ENCODE data around the gene CLSTN1. TPM values are rescaled to one million over a fixed set of nuclear protein-coding genes. Genes with fewer than 3 reads are reported as not detected.
A peak's percentile ranks its signal among the peaks of the same experiment; 100 is the strongest.
"Not testable (repeated sequence)": the region's sequence is repeated elsewhere in the genome, so short reads cannot be mapped to it uniquely, and the experiment has no call there.

Gene CLSTN1
- polyA plus RNA-seq, 6 donors from 2014 or later = 11.1 to 31.9 (median 15.0) TPM

DNA sequence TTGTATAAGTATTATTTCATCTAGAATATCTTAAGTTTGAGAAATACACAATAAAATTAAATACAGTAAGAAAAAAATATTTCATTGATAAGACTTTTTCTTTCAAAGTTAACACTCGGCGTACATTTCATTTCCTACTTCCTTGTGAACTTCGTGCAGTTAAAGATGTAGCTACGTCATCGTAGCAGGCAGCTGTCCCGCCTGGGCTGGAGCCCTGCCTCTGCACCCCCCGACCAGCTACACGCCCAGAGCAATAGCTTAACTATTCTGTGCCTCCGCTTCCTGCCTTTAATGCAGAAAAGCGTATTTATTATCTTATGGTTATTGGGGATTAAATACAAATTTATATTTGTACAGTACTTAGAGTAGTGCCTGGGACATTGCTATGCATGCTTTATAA, 53.5 kb downstream of the CLSTN1 start:
- DNase-seq (no peak), ATAC-seq (ENCODE audit: low read depth in 2 of 2) (no peak)
- Mint-ChIP-seq H3K36me3 (no peaks in the 10 kb centered on the region), H3K9me3 (no peaks in the 10 kb centered on the region), H3K27me3 (no peaks in the 10 kb centered on the region), H3K27ac (no peak overlapping the region), H3K4me1 (peaks cover 4 to 10% (median 8%) of the 10 kb centered on the region in 3 donors), H3K4me3 (no peak overlapping the region)

DNA sequence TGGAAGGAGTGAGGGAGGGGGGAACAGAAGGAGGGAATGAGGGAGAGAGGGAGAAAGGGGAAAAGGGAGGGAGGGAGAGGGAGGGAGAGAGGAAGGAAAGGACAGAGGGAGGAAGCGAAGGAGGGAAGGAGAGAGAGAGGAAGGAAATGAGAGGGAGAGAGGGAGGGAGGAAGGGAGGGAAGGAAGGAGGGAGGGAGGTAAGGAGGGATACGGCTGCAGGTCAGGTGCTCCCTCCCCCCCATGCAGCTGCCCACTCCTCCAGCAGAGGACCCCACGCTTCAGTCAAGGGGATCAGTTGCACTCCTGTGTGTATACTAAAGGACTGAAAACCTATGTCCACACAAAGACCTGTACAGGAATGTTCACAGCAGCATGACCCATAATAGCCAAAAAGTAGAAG, 54.8 kb downstream of the CLSTN1 start:
- peak overlapping the region in 2 of 6 donors; percentile 79 to 94 for H3K27ac Mint-ChIP-seq
- ATAC-seq (ENCODE audit: low read depth in 2 of 2) = no peak

DNA sequence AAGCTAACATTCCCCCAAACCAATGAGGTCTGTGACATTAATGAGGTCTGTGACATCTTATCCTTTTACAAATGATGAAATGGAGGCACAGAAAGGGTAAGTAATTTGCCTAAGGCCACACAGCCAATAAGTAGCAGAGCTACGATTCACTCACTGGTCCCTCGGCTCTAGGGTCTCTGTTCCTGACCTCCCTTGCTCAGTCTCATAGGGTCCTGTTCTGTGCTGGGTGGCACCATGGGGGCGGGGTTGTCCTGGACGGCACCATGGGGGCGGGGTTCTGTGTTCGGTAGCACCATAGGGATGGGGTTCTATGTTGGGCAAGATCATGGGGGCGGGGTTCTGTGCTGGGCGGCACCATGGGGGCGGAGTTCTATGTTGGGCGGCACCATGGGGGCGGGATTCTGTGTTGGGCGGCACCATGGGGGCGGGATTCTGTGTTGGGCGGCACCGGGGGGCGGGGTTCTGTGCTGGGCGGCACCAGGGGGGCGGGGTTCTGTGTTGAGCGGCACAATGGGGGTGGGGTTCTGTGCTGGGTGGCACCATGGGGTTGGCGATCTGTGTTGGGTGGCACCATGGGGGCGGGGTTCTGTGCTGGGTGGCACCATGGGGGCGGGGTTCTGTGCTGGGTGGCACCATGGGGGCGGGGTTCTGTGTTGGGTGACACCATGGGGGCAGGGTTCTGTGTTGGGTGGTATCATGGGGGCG, 55.6 kb downstream of the CLSTN1 start:
- Mint-ChIP-seq H3K27me3 (no peaks in the 10 kb centered on the region), H3K4me3 (no peak overlapping the region), H3K36me3 (no peaks in the 10 kb centered on the region), H3K4me1 (peaks cover 6 to 21% (median 10%) of the 10 kb centered on the region in 3 donors), H3K9me3 (no peaks in the 10 kb centered on the region), H3K27ac (peak overlapping the region in 2 of 6 donors; percentile 70 to 82)
- ATAC-seq (ENCODE audit: low read depth in 2 of 2) (no peak), DNase-seq (no peak)

More for the DNA sequence above, 54.8 kb downstream of the CLSTN1 start:
- Mint-ChIP-seq H3K4me3 (no peak overlapping the region), H3K4me1 (peaks cover 5 to 19% (median 6%) of the 10 kb centered on the region in 3 donors), H3K36me3 (no peaks in the 10 kb centered on the region), H3K9me3 (no peaks in the 10 kb centered on the region), H3K27me3 (no peaks in the 10 kb centered on the region)
- no peak for DNase-seq

- H3K27me3 Mint-ChIP-seq = no peaks in the 10 kb centered on the region
- DNase-seq = no peak
- peaks cover 6 to 21% (median 13%) of the 10 kb centered on the region in 3 donors for H3K4me1 Mint-ChIP-seq
- no peaks in the 10 kb centered on the region for H3K36me3 Mint-ChIP-seq
- no peaks in the 10 kb centered on the region for H3K9me3 Mint-ChIP-seq
- no peak for ATAC-seq (ENCODE audit: low read depth in 2 of 2)
- H3K4me3 Mint-ChIP-seq = peak overlapping the region in 1 of 8 donors; percentile 47
- peak overlapping the region in 2 of 6 donors; percentile 54 to 63 for H3K27ac Mint-ChIP-seq
Measured at GRCh38 chr1:9766759-9767442, 56.9 kb downstream of the CLSTN1 start.

DNA sequence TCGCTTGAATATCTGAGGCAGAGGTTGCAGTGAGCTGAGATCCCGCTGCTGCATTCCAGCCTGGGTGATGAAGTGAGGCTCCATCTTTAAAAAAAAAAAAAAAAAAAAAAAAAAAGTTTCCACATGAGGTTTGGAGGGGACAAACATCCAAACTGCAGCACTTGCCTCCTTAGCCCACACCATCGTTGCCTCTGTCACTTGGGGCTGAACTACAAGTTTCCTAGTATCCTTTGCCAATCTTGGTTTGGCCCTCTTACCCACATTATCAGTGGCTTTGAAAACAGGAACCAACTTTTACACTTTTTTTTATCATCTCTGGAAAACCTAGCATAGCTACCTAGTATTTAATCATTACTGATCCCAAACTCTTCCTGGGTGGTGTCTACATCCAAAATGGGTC, 59.2 kb downstream of the CLSTN1 start:
- ATAC-seq (ENCODE audit: low read depth in 2 of 2) (no peak), DNase-seq (no peak)
- Mint-ChIP-seq H3K27ac (no peak overlapping the region), H3K4me1 (peaks cover 15 to 25% (median 23%) of the 10 kb centered on the region in 3 donors), H3K4me3 (no peak overlapping the region), H3K27me3 (no peaks in the 10 kb centered on the region), H3K9me3 (no peaks in the 10 kb centered on the region), H3K36me3 (no peaks in the 10 kb centered on the region)

DNA sequence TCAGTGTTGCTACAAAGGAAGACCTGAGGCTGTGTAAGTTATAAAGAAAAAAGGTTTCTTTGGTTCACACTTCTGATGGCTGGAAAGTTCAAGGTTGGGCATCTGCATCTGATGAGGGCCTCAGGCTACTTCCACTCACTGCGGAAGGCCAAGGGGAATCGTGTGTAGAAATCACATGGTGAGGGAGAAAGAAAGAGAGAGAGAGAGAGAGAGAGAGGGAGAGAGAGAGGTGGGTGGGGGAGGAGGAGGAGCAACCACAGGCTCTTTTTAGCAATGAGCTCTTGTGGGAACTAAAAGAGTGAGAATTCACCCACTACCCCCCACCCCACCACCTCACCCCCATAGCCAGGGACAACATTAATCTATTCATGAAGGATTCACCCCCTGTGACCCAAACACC, 59.9 kb downstream of the CLSTN1 start:
- H3K36me3 Mint-ChIP-seq = no peaks in the 10 kb centered on the region
- no peaks in the 10 kb centered on the region for H3K27me3 Mint-ChIP-seq
- no peak for DNase-seq
- peak overlapping the region in 1 of 6 donors; percentile 39 for H3K27ac Mint-ChIP-seq
- H3K4me3 Mint-ChIP-seq = no peak overlapping the region
- no peak for ATAC-seq (ENCODE audit: low read depth in 2 of 2)
- H3K9me3 Mint-ChIP-seq = no peaks in the 10 kb centered on the region
- H3K4me1 Mint-ChIP-seq = peaks cover 15 to 23% (median 22%) of the 10 kb centered on the region in 3 donors

DNA sequence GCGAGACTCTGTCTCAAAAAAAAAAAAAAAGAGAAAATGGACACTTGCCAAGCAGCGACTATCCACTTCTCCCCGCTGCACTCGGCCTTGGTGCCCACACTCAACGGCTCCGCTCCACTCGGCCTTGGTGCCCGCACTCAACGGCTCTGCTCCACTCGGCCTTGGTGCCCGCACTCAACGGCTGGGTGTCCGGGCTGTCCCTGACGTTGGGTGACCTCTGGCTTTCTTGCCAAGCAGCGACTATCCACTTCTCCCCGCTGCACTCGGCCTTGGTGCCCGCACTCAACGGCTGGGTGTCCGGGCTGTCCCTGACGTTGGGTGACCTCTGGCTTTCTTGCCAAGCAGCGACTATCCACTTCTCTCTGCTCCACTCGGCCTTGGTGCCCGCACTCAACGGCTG, 61.3 kb downstream of the CLSTN1 start:
- peaks cover 9 to 23% (median 17%) of the 10 kb centered on the region in 3 donors for H3K4me1 Mint-ChIP-seq
- not testable (repeated sequence) for ATAC-seq (ENCODE audit: low read depth in 2 of 2)

GRCh38 chr1:9761855-9762254, 61.9 kb downstream of the CLSTN1 start:
- ATAC-seq (ENCODE audit: low read depth in 2 of 2) = no peak
- DNase-seq = no peak
- H3K9me3 Mint-ChIP-seq = no peaks in the 10 kb centered on the region
- H3K27ac Mint-ChIP-seq = peak overlapping the region in 2 of 6 donors; percentile 30 to 61
- H3K4me3 Mint-ChIP-seq = no peak overlapping the region
- H3K4me1 Mint-ChIP-seq = peaks cover 9 to 23% (median 16%) of the 10 kb centered on the region in 3 donors
- H3K27me3 Mint-ChIP-seq = no peaks in the 10 kb centered on the region
- H3K36me3 Mint-ChIP-seq = no peaks in the 10 kb centered on the region

More for the DNA sequence above, 61.3 kb downstream of the CLSTN1 start:
- not testable (repeated sequence) for H3K9me3 Mint-ChIP-seq, H3K4me3 Mint-ChIP-seq, H3K27me3 Mint-ChIP-seq, H3K36me3 Mint-ChIP-seq, DNase-seq
- H3K27ac Mint-ChIP-seq = peak overlapping the region in 1 of 6 donors; percentile 59

- H3K27me3 Mint-ChIP-seq = no peaks in the 10 kb centered on the region
- H3K27ac Mint-ChIP-seq = peak overlapping the region in 1 of 6 donors; percentile 32
- peaks cover 9 to 27% (median 15%) of the 10 kb centered on the region in 3 donors for H3K4me1 Mint-ChIP-seq
- DNase-seq (no peak), ATAC-seq (ENCODE audit: low read depth in 2 of 2) (no peak)
- no peaks in the 10 kb centered on the region for H3K9me3 Mint-ChIP-seq
- no peak overlapping the region for H3K4me3 Mint-ChIP-seq
- H3K36me3 Mint-ChIP-seq = no peaks in the 10 kb centered on the region
Measured at GRCh38 chr1:9760824-9761223, 62.9 kb downstream of the CLSTN1 start.

GRCh38 chr1:9759939-9760338, 63.8 kb downstream of the CLSTN1 start:
- no peak for ATAC-seq (ENCODE audit: low read depth in 2 of 2)
- Mint-ChIP-seq H3K27ac (peak overlapping the region in 2 of 6 donors; percentile 15 to 41), H3K36me3 (no peaks in the 10 kb centered on the region), H3K9me3 (no peaks in the 10 kb centered on the region), H3K4me3 (no peak overlapping the region), H3K27me3 (no peaks in the 10 kb centered on the region), H3K4me1 (peaks cover 13 to 30% (median 16%) of the 10 kb centered on the region in 3 donors)
- no peak for DNase-seq

GRCh38 chr1:9758559-9759121, 65.1 kb downstream of the CLSTN1 start:
- Mint-ChIP-seq H3K4me1 (peaks cover 4 to 26% (median 18%) of the 10 kb centered on the region in 3 donors), H3K36me3 (no peaks in the 10 kb centered on the region), H3K27me3 (no peaks in the 10 kb centered on the region), H3K4me3 (no peak overlapping the region), H3K9me3 (no peaks in the 10 kb centered on the region), H3K27ac (no peak overlapping the region)
- ATAC-seq (ENCODE audit: low read depth in 2 of 2) (no peak), DNase-seq (no peak)

GRCh38 chr1:9755441-9755995, 68.2 kb downstream of the CLSTN1 start:
- Mint-ChIP-seq H3K4me1 (peaks cover 4 to 13% (median 12%) of the 10 kb centered on the region in 3 donors), H3K27me3 (no peaks in the 10 kb centered on the region), H3K9me3 (no peaks in the 10 kb centered on the region), H3K27ac (peak overlapping the region in 3 of 6 donors; percentile 21 to 71 (median 37)), H3K36me3 (peaks cover 0 to 16% of the 10 kb centered on the region in 2 donors), H3K4me3 (no peak overlapping the region)
- no peak for DNase-seq
- no peak for ATAC-seq (ENCODE audit: low read depth in 2 of 2)

DNA sequence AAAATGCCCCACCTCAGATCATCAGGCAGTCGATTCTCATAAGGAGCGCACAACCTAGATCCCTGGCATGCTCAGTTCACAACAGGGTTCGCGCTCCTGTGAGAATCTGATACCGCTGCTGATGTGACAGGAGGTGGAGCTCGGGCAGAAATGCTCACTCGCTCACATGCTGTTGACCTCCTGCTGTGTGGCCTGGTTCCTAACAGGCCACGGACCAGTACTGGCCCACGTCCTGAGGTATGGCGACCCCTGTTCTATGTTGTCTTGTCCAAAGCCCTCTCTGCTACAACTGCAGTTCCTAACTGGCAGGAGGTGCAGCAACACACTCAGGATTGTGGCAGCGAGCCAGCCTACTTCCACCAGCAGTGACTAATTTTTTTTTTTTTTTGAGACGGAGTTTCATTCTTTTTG, 70.6 kb downstream of the CLSTN1 start:
- Mint-ChIP-seq H3K9me3 (no peaks in the 10 kb centered on the region), H3K27ac (peak overlapping the region in 1 of 6 donors; percentile 89), H3K4me3 (no peak overlapping the region), H3K4me1 (peaks cover 0 to 11% (median 9%) of the 10 kb centered on the region in 3 donors), H3K36me3 (peaks cover 10 to 16% of the 10 kb centered on the region in 2 donors), H3K27me3 (no peaks in the 10 kb centered on the region)
- no peak for DNase-seq
- no peak for ATAC-seq (ENCODE audit: low read depth in 2 of 2)

Data from naive B cell (primary cell).